ENCODE data around the gene ST3GAL5. TPM values are rescaled to one million over a fixed set of nuclear protein-coding genes. Genes with fewer than 3 reads are reported as not detected.

Gene ST3GAL5
- total RNA-seq, 3 donors from 2014 or later: 3.6 to 5.3 (median 4.4) TPM

DNA sequence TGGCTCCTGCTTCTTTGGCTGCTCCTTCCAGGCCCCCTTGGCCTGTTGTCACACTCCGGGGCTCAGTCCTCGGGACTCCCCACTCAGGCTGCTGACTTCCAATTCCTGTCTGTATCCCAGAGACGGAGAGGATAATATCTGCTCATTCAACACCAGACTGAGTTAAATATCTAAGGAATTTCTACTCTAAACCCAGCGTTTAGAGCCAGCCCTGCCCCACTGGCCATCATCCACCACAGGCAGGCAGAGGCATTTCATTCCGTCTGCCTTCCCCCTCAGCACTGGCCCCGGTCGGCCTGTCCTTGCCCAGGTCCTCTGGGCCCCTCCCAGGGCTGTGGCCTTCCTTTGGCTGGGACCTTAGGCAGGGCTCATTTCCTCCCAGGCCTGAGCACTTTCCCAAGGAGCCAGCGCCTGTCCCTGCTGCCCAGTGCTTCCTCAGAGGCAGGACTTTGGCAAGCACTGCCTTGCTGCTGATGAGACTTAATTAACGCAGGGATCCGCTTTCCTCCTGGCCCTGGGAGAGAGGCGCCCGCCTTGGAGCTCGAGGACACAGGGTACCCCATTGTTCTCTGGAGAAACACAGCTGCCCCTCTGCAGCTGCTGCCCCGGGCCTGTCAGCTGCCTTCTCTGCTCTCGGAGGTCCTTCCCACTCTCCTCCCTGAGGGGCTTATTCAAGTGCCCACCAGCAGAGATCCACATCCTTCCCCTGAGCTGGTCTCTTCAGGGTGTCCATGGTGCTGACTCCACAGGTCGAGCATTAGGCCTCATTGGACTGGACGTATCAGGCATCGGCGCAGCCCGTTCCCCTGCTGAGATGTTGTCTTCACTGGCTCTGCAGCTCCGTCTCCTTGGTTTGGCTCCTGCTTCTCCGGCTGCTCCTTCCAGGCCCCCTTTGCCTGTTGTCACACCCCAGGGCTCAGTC, 92.2 kb downstream of the ST3GAL5 start:
- Mint-ChIP-seq H3K36me3 (ENCODE audit: insufficient read depth) (no peaks in the 10 kb centered on the region), H3K4me3 (no peak overlapping the region), H3K9me3 (peaks cover 5% of the 10 kb centered on the region), H3K27me3 (ENCODE audit: low read depth) (peaks cover 19% of the 10 kb centered on the region), H3K4me1 (ENCODE audit: low read depth) (no peaks in the 10 kb centered on the region)
- DNase-seq (no peak), ATAC-seq (no peak)

DNA sequence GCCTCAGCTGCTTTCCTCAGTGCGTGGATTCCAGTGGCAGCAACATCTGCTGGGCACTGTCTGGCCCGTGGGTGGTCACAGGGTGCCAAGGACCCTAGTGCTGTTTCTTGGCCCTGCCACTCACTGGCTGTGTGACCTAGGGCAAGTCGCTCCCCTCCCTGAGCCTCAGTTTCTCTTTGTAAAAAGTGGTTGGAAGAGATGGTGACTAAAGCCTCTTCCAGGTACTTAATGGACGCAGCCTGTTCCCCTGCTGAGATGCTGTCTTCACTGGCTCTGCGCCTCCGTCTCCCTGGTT, 92.8 kb downstream of the ST3GAL5 start:
- H3K9me3 Mint-ChIP-seq: peaks cover 2% of the 10 kb centered on the region
- peaks cover 19% of the 10 kb centered on the region for H3K27me3 Mint-ChIP-seq (ENCODE audit: low read depth)
- ATAC-seq: no peak

DNA sequence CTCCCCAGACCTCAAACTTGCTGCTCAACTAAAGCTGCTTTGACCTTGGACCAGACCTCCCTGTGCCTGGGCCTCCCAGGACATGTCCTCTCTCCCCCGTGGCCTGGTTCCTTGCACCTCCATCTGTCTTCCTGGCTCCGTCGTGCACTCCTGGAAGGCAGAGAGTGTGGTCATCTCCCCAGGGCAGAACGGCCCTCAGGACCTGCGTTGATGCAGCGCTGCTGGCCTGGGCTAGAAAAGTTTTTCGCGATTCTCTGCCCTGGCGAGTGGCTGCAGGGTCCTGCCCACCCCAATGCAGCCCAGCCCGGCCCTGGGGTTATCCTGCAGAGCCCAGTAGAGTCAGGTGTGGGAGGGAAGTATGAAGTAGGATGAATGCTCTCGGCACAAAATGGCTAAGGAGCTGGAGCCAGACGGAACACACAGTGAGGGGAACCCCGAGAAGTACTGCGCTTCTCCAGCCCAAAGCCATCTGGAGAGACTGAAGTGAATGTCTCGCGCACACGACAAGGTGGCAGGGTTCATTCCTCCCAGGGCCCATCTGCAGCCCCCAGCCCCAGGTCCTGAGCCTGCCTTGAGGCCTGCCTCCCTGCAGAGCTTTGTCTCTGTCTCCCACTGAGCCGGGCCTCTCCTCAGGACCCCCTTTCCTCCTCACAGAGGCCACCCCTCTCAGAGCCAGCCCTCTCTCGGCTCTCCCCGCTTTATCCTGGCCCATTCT, 93.3 kb downstream of the ST3GAL5 start:
- ATAC-seq (no peak), DNase-seq (no peak)
- Mint-ChIP-seq H3K9me3 (no peaks in the 10 kb centered on the region), H3K4me1 (ENCODE audit: low read depth) (no peaks in the 10 kb centered on the region), H3K27me3 (ENCODE audit: low read depth) (peaks cover 21% of the 10 kb centered on the region), H3K4me3 (no peak overlapping the region), H3K36me3 (ENCODE audit: insufficient read depth) (no peaks in the 10 kb centered on the region)

More for the DNA sequence above, 92.8 kb downstream of the ST3GAL5 start:
- H3K36me3 Mint-ChIP-seq (ENCODE audit: insufficient read depth): no peaks in the 10 kb centered on the region
- no peak for DNase-seq
- H3K4me1 Mint-ChIP-seq (ENCODE audit: low read depth): no peaks in the 10 kb centered on the region
- no peak overlapping the region for H3K4me3 Mint-ChIP-seq

DNA sequence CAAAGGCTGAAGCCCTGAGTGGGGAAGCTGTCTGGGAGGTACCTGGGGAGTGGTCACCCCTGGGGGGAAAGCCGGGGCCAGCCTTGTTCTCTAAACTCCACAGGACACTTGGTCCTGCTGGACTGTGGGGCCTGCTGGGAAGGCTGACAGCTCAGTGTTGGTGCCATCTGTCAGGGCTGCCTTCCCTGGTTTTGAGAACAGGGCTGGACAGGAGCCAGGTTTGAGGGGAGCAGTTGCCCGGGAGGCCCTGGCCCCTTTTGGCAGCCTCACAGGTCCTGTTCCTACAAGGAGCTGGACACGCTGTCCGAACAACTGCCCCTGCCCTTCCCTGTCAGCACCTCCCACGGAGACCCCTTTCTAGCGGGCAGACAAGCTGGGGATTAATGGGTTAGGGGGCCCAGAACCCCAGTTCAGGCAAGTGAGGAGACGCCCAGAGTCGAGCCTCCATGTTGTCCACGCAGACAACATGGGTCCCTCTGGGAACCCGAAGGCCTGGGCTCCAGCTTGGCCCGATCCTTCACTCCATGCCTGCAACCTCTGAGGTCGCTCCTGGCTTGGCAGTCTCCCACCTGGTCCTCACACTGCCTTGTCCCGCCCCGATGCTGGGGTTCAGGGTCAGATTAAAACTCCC, 94.2 kb downstream of the ST3GAL5 start:
- no peak for ATAC-seq
- no peak overlapping the region for H3K4me3 Mint-ChIP-seq
- H3K9me3 Mint-ChIP-seq: no peaks in the 10 kb centered on the region
- H3K36me3 Mint-ChIP-seq (ENCODE audit: insufficient read depth): no peaks in the 10 kb centered on the region
- no peak for DNase-seq
- peaks cover 17% of the 10 kb centered on the region for H3K27me3 Mint-ChIP-seq (ENCODE audit: low read depth)
- H3K4me1 Mint-ChIP-seq (ENCODE audit: low read depth): no peaks in the 10 kb centered on the region

DNA sequence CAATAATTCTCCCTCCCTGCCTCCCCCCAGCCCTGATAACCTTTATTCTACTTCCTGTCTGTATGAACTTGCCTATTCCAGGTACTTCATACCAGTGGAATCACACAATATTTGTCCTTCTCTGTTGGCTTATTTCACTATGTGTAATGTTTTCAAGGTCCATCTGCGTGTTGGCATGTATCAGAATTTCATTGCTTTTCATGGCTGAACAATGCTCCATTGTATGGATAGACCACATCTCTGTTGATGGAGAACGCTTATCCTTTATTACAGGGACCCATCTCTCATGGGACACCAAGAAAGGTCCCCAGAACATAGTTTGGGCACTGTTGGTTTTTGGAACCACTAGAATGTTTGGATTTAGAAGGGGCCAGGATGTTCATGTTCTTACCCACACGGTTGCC, 94.8 kb downstream of the ST3GAL5 start:
- H3K4me1 Mint-ChIP-seq (ENCODE audit: low read depth): no peaks in the 10 kb centered on the region
- DNase-seq (no peak), ATAC-seq (no peak)
- no peaks in the 10 kb centered on the region for H3K9me3 Mint-ChIP-seq
- peaks cover 14% of the 10 kb centered on the region for H3K27me3 Mint-ChIP-seq (ENCODE audit: low read depth)
- no peak overlapping the region for H3K4me3 Mint-ChIP-seq
- no peaks in the 10 kb centered on the region for H3K36me3 Mint-ChIP-seq (ENCODE audit: insufficient read depth)

DNA sequence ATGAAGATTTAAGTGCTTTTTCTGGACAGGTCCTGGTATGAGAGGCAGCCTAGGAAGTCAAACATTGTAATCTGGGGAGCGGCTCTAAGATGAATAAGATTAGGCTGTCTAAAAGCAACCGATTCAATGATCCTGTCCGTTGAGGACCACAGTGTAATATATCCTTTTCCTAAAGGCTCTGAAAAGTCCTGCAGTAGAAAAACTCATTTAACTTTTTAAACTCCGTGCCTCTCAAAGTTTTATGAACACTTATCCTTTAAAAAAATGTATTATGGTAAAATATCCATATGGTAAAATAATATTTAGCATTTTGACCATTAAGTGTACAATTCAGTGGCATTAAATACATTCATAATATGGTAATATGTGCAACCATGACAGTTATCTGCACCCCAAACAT, 95.2 kb downstream of the ST3GAL5 start:
- no peaks in the 10 kb centered on the region for H3K9me3 Mint-ChIP-seq
- peaks cover 14% of the 10 kb centered on the region for H3K27me3 Mint-ChIP-seq (ENCODE audit: low read depth)
- no peaks in the 10 kb centered on the region for H3K4me1 Mint-ChIP-seq (ENCODE audit: low read depth)

DNA sequence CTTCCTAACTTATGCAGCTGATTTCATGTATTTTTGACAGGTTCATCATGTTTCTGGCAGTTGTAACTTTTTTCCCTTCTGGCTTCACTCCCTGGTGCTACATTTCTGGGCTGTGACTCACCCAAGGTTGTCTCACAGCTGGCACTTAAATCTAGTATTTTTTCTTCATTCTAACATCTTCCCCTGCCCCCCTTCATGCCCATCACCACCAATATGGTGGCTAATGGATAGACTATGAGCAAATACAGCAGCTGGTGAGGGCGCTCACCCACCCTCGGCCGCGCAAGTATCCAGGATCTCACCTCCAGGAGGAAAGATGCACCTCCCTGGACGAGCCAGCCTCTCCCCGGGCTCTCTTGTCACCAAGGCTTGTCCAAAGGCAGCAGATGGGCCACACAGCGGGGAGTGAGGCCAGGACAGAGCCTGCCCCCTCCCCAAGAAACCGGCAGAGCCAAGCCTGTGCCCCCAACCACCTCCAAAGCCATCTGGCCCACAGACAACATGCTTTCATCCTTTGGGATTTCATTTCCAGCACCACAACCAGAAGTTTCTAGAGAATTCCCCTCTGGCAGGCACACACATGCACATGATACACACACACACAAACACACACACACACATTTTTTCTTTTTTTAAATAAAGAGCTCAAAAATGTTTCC, 95.9 kb downstream of the ST3GAL5 start:
- Mint-ChIP-seq H3K36me3 (ENCODE audit: insufficient read depth) (no peaks in the 10 kb centered on the region), H3K27me3 (ENCODE audit: low read depth) (peaks cover 12% of the 10 kb centered on the region), H3K4me1 (ENCODE audit: low read depth) (no peaks in the 10 kb centered on the region), H3K4me3 (no peak overlapping the region), H3K9me3 (no peaks in the 10 kb centered on the region)
- no peak for DNase-seq
- ATAC-seq: no peak

More for the DNA sequence above, 95.2 kb downstream of the ST3GAL5 start:
- Mint-ChIP-seq H3K4me3 (no peak overlapping the region), H3K36me3 (ENCODE audit: insufficient read depth) (no peaks in the 10 kb centered on the region)
- ATAC-seq (no peak), DNase-seq (no peak)

DNA sequence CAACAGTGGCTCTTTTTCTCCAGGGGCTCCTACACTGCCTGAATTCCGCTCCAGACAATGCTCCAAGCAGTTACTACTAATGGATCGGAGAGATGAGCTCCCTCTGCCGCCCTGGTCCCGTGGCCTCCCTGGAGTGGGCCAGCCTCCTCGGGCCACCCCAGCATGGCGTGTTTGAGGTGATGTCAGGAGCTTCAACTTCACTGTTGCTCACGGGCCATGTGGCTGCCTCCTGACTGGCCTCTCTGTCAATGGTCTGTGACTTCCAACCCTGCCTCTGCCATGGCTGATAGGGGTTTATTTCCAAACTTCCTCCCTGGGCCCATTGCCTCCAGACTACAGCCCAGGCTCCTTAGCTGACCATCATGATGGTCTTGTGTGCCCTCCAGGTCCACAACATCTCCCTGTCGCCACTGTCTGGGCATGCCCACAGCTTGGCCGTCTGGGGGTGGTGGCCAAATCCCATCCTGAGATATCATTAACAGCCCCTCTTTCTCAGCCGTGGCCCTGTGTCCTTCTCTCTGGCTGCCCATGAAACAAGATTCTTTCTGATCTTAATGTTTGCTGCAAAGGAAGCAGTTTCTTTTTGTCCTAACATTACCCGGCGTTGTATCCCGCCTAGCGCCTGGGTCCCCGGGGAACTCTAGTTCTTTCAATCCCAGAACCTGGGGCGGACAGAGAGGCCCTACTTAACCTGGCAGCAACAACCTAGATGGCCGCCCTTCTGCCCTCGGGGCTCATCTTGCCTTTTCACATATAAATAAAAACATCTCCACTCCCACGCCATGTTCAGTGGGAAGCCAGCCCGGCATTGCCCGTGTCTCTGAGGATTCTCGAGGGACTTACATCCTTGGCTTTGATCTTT, 96.9 kb downstream of the ST3GAL5 start:
- Mint-ChIP-seq H3K36me3 (ENCODE audit: insufficient read depth) (no peaks in the 10 kb centered on the region), H3K9me3 (no peaks in the 10 kb centered on the region), H3K27me3 (ENCODE audit: low read depth) (peaks cover 7% of the 10 kb centered on the region), H3K4me3 (no peak overlapping the region), H3K4me1 (ENCODE audit: low read depth) (no peaks in the 10 kb centered on the region)
- DNase-seq (no peak), ATAC-seq (no peak)

DNA sequence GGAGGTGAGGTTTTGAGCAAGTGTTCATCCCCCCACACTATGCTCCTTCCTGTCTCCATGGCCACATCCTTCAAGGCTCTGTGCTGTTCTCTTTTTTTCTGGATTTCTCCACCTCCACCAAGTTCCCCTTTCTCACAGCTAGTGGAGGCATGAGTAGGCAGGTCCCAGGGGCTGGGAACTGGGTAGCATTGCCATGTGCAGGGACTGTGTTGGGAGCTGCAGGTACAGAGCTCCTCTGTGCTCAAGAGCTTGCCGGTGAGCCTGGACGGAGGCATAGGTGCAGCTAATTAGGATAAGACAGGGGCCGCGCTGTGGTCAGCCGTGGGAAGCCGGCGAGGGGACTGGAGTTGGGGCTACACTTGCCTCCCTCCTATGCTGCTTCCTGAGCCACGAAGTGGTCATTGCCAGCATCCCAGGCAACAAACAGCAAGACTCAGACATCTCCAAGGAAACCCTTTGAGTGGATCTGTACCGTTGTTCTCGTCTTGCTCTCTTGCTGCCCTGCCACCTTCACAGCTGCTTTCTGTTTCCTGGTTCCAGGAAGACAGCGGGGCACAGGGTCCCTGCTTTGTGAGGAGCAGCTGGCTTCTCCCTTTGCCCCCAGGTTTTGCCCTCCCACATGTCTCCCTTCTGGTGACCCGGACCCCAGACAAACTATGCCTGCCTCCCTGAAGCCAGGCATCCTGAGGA, 98.1 kb downstream of the ST3GAL5 start:
- DNase-seq: no peak
- Mint-ChIP-seq H3K4me1 (ENCODE audit: low read depth) (no peaks in the 10 kb centered on the region), H3K9me3 (no peaks in the 10 kb centered on the region), H3K4me3 (no peak overlapping the region), H3K36me3 (ENCODE audit: insufficient read depth) (no peaks in the 10 kb centered on the region), H3K27me3 (ENCODE audit: low read depth) (peaks cover 7% of the 10 kb centered on the region)
- ATAC-seq: no peak

DNA sequence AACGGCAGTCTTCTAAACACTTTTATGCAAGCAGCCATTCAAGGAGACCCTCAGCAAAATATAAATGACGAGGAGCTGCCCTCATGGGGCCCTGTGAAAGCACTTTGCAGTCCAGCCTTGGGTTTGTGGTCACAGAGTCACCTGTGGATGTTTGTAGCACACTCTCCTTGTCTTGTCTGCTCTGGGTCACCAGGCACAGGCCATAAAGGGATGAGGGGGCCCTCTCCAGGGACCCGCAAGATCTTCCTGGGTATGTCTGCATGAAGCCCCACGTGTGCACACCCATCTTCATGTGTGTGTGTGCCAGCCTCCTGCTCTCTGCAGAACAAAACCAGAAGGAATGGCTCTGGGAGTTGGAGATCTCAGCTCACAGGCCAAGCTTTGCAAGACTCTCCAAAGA, 98.8 kb downstream of the ST3GAL5 start:
- Mint-ChIP-seq H3K4me3 (no peak overlapping the region), H3K36me3 (ENCODE audit: insufficient read depth) (no peaks in the 10 kb centered on the region)

DNA sequence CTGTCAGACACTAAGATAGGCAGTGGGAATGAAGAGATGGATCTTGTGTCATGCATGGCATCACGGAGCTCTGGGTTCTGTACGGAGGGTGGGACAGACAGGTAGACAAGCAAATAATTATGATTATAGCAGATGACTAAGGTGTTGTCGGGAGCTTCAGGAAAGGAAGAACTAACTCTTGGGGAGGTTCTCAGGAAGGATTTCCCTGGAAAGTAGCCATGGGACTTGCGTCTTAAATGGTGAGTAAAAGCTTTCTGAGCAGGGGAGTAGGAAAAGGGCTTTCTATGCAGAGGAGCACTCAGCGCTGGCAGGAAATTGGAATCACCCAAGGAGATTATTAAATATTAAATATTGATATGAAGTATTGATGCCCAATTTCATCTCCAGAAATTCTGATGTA, 99.5 kb downstream of the ST3GAL5 start:
- ATAC-seq: no peak
- no peaks in the 10 kb centered on the region for H3K36me3 Mint-ChIP-seq (ENCODE audit: insufficient read depth)
- DNase-seq: no peak
- H3K9me3 Mint-ChIP-seq: no peaks in the 10 kb centered on the region
- no peak overlapping the region for H3K4me3 Mint-ChIP-seq
- H3K27me3 Mint-ChIP-seq (ENCODE audit: low read depth): peaks cover 9% of the 10 kb centered on the region
- H3K4me1 Mint-ChIP-seq (ENCODE audit: low read depth): no peaks in the 10 kb centered on the region

More for the DNA sequence above, 98.8 kb downstream of the ST3GAL5 start:
- H3K9me3 Mint-ChIP-seq: no peaks in the 10 kb centered on the region
- no peaks in the 10 kb centered on the region for H3K4me1 Mint-ChIP-seq (ENCODE audit: low read depth)
- no peak for ATAC-seq
- peaks cover 9% of the 10 kb centered on the region for H3K27me3 Mint-ChIP-seq (ENCODE audit: low read depth)
- DNase-seq: no peak

DNA sequence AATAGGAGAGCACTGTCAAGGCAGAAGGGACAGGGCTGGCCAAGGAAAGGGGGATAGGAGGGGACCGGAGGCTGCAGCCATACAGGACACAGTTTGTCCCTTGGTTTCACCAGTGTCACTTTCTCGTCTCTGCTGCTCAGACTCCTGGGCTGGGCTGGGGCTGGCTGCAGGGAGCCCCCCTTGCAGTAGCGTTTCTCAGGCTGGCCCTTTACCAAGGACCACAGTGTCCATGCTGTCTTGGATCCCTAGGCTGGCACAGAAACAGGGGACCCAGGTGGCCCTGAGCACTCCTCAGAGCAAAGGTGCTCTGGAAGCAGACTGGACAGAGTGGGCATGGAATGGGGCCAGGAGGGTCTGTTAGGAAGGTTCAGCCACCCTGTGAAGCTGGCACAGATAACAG, 100.2 kb downstream of the ST3GAL5 start:
- ATAC-seq (no peak), DNase-seq (no peak)
- no peak overlapping the region for H3K4me3 Mint-ChIP-seq
- no peaks in the 10 kb centered on the region for H3K36me3 Mint-ChIP-seq (ENCODE audit: insufficient read depth)
- H3K9me3 Mint-ChIP-seq: no peaks in the 10 kb centered on the region
- H3K27me3 Mint-ChIP-seq (ENCODE audit: low read depth): peaks cover 6% of the 10 kb centered on the region
- H3K4me1 Mint-ChIP-seq (ENCODE audit: low read depth): no peaks in the 10 kb centered on the region

DNA sequence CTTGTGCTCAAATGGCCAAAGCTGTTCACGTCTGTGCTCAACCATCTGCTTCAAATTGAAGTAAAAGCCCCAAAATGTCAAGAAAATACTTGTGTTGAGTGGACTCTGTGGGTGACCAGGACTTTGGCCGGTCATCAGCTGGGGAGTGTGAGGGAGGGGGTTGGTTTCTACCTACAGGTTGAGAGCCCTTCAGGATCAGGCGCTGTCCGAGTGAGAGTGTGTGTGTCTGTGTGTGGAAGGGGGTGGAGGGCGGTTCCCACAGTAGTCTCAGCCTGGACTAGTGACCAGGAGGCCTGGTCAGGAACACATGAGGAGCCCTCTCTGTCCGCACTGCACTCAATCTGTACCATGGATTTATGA, 100.8 kb downstream of the ST3GAL5 start:
- DNase-seq: no peak
- no peak overlapping the region for H3K4me3 Mint-ChIP-seq
- no peak for ATAC-seq
- no peaks in the 10 kb centered on the region for H3K36me3 Mint-ChIP-seq (ENCODE audit: insufficient read depth)
- H3K9me3 Mint-ChIP-seq: no peaks in the 10 kb centered on the region
- H3K4me1 Mint-ChIP-seq (ENCODE audit: low read depth): no peaks in the 10 kb centered on the region
- H3K27me3 Mint-ChIP-seq (ENCODE audit: low read depth): peaks cover 6% of the 10 kb centered on the region

Data from activated T-cell treated with anti-CD3 and anti-CD28 coated beads, Interleukin-2, amount 50 U/mL, for 4 hours (primary cell).